IMR-90 (cell line): ENCODE results near the gene CLIC5. TPM values are rescaled to one million over a fixed set of nuclear protein-coding genes. Genes with fewer than 3 reads are reported as not detected.

Experiments used
- ATAC-seq: fragments of 200-7000 bp; cut with Tn5 transposase; 2 replicates; pipeline ENCODE4 v1.9.1; 2020; ENCODE audit warnings: low read depth, mild to moderate bottlenecking, moderate library complexity
- BruUV-seq: library from RNA; stranded (reverse); fragments of 400-500 nt; replicated peaks from 2 replicates; lab custom pipeline; 2021; lab: Mats Ljungman, UMichigan
- CTCF ChIA-PET: fragments of 300-600 bp; formaldehyde crosslinking; extraction: SDS; loops from one replicate; lab custom pipeline; 2021; ENCODE audit warnings: antibody characterized with exemption; lab: Yijun Ruan, JAX
- POLR2A ChIA-PET: fragments of 300-600 bp; sonication (Branson Sonifier 250); formaldehyde crosslinking; loops from one replicate; lab custom pipeline; 2022; ENCODE audit warnings: antibody characterized with exemption; ENCODE audit not compliant: unreplicated experiment; lab: Charles Lee
- DNase-seq: peaks from one replicate; pipeline ENCODE4 v3.0.0; 2013
- H2AFZ ChIP-seq: replicated peaks from 2 replicates; pipeline ENCODE3; 2013; ENCODE audit warnings: low read length, mild to moderate bottlenecking; ENCODE audit not compliant: poor library complexity
- H2AK5ac ChIP-seq: 2 replicates; pipeline ENCODE4 v1.6.1; 2013; ENCODE audit warnings: low read depth, low read length, inconsistent platforms
- H2AK9ac ChIP-seq: replicated peaks from 2 replicates; pipeline ENCODE3; 2013; ENCODE audit warnings: mild to moderate bottlenecking, low read depth, low read length, moderate library complexity; ENCODE audit not compliant: poor library complexity
- H2BK120ac ChIP-seq: 2 replicates; pipeline ENCODE4 v1.6.1; 2013; ENCODE audit warnings: low read depth, low read length, inconsistent platforms
- H2BK15ac ChIP-seq: 3 replicates; pipeline ENCODE4 v1.6.1; 2013; ENCODE audit warnings: low read depth, low read length, inconsistent platforms
- H2BK20ac ChIP-seq: 2 replicates; pipeline ENCODE4 v1.6.1; 2013; ENCODE audit warnings: low read depth, mild to moderate bottlenecking, inconsistent platforms, low read length, moderate library complexity
- H2BK5ac ChIP-seq: 2 replicates; pipeline ENCODE4 v1.6.1; 2013; ENCODE audit warnings: mild to moderate bottlenecking, low read depth, low read length, inconsistent platforms; ENCODE audit not compliant: poor library complexity, severe bottlenecking
- H3K14ac ChIP-seq: replicated peaks from 2 replicates; pipeline ENCODE4 v1.6.1; 2013; ENCODE audit warnings: low read depth, low read length, inconsistent platforms
- H3K18ac ChIP-seq: 2 replicates; pipeline ENCODE4 v1.6.1; 2013; ENCODE audit warnings: low read depth, low read length, control low read depth
- H3K23ac ChIP-seq: 2 replicates; pipeline ENCODE4 v1.6.1; 2013; ENCODE audit warnings: low read depth, low read length, inconsistent platforms
- H3K27ac ChIP-seq: 2 replicates; pipeline ENCODE4 v1.5.1; 2013; ENCODE audit warnings: mild to moderate bottlenecking, control low read depth, low read length; ENCODE audit not compliant: insufficient read depth
- H3K27me3 ChIP-seq: 2 replicates; pipeline ENCODE4 v1.6.1; 2013; ENCODE audit warnings: low read length; ENCODE audit not compliant: control insufficient read depth, insufficient read depth
- H3K36me3 ChIP-seq: 2 replicates; pipeline ENCODE4 v1.6.1; 2013; ENCODE audit warnings: low read length, mixed read lengths; ENCODE audit not compliant: control insufficient read depth, insufficient read depth
- H3K4ac ChIP-seq: 2 replicates; pipeline ENCODE4 v1.6.1; 2013; ENCODE audit warnings: low read depth, low read length, inconsistent platforms
- H3K4me1 ChIP-seq: 2 replicates; pipeline ENCODE4 v1.6.1; 2013; ENCODE audit warnings: low read length, mixed read lengths; ENCODE audit not compliant: control insufficient read depth, insufficient read depth
- H3K4me2 ChIP-seq: 2 replicates; pipeline ENCODE4 v1.6.1; 2013; ENCODE audit warnings: low read depth, mild to moderate bottlenecking, control low read depth, low read length, moderate library complexity
- H3K4me3 ChIP-seq: 2 replicates; pipeline ENCODE4 v1.5.1; 2013; ENCODE audit warnings: low read depth, mild to moderate bottlenecking, control low read depth, low read length, moderate library complexity; ENCODE audit not compliant: insufficient read depth
- H3K56ac ChIP-seq: 2 replicates; pipeline ENCODE4 v1.6.1; 2013; ENCODE audit warnings: low read length, inconsistent platforms; ENCODE audit not compliant: insufficient read depth; ENCODE audit errors: extremely low read depth
- H3K79me1 ChIP-seq, 2 experiments: 2 replicates each; pipeline ENCODE4 v1.6.1; 2013; ENCODE audit warnings: low read length in 2 of 2, inconsistent platforms in 1 of 2, low read depth in 1 of 2
- H3K9ac ChIP-seq: 2 replicates; pipeline ENCODE4 v1.6.1; 2013; ENCODE audit warnings: low read depth, low read length, control low read depth
- H3K9me1 ChIP-seq: 2 replicates; pipeline ENCODE4 v1.6.1; 2013; ENCODE audit warnings: low read length, inconsistent platforms; ENCODE audit not compliant: insufficient read depth
- H3K9me3 ChIP-seq: 2 replicates; pipeline ENCODE4 v1.6.1; 2013; ENCODE audit warnings: low read length; ENCODE audit not compliant: control insufficient read depth, insufficient read depth
- H4K20me1 ChIP-seq: 2 replicates; pipeline ENCODE4 v1.6.1; 2013; ENCODE audit warnings: low read length, inconsistent platforms; ENCODE audit not compliant: insufficient read depth
- H4K5ac ChIP-seq: 2 replicates; pipeline ENCODE4 v1.6.1; 2013; ENCODE audit warnings: mild to moderate bottlenecking, low read depth, low read length, control low read depth
- H4K8ac ChIP-seq, 2 experiments: 2 replicates each; pipeline ENCODE4 v1.6.1; 2013; ENCODE audit warnings: low read depth in 2 of 2, low read length in 2 of 2, control low read depth in 1 of 2, inconsistent platforms in 1 of 2
- H4K91ac ChIP-seq: 2 replicates; pipeline ENCODE4 v1.6.1; 2013; ENCODE audit warnings: low read depth, low read length, inconsistent platforms; ENCODE audit not compliant: insufficient read depth
- CHD1 ChIP-seq: IDR thresholded peaks from 2 replicates; pipeline ENCODE4 v1.6.1; 2012; ENCODE audit warnings: low read depth, low read length, improper control_type of control experiment
- CTCF ChIP-seq: conservative IDR thresholded peaks from 2 replicates; pipeline ENCODE4 v1.5.1; 2012; ENCODE audit warnings: mild to moderate bottlenecking, low read depth, low read length, improper control_type of control experiment
- MAZ ChIP-seq: IDR thresholded peaks from 2 replicates; pipeline ENCODE4 v1.6.1; 2012; ENCODE audit warnings: low read depth, mild to moderate bottlenecking, low read length, improper control_type of control experiment, moderate library complexity, borderline replicate concordance
- MXI1 ChIP-seq: IDR thresholded peaks from 2 replicates; pipeline ENCODE4 v1.6.1; 2012; ENCODE audit warnings: low read depth, mild to moderate bottlenecking, low read length, moderate library complexity, borderline replicate concordance
- dilution Hi-C: fragments of 300-500 bp; cut with HindIII; formaldehyde crosslinking; loops from one replicate; pipeline ENCODE4 v1.14.3; 2018; ENCODE audit warnings: low sequenced_read_pairs; ENCODE audit not compliant: unreplicated experiment
- in situ Hi-C: fragments of 300-500 bp; cut with MboI; formaldehyde crosslinking; loops from 3 replicates; pipeline ENCODE4 v1.14.3; 2019; ENCODE audit warnings: low sequenced_read_pairs, inconsistent platforms, mixed read lengths
- intact Hi-C: fragments of 100-400 bp; cut with micrococcal nuclease; formaldehyde crosslinking; loops from 2 replicates; pipeline ENCODE4 v1.10.0; 2022
- polyA plus RNA-seq, 3 experiments: library from polyadenylated mRNA; depleted of rRNA; stranded (reverse); fragments of >200 nt; gene quantifications; 2 replicates each; pipeline ENCODE4 v1.2.3, GENCODE V29; 2012; ENCODE audit warnings: low replicate concordance in 1 of 3
- total RNA-seq: library from RNA; depleted of rRNA; stranded (reverse); fragments of >200 nt; gene quantifications from 2 replicates; pipeline ENCODE4 v1.2.3, GENCODE V29; 2012

The CLIC5 gene
- total and polyA plus RNA-seq, 2 of the 4 experiments (the other 2 are of a cell fraction): not detected

- Histone ChIP-seq H3K9ac (no peak overlapping the region), H3K4me3 (no peak overlapping the region), H3K4me2 (no peak overlapping the region), H3K27me3 (no peaks in the 10 kb centered on the region), H3K36me3 (no peaks in the 10 kb centered on the region), H3K4ac (no peak overlapping the region), H3K56ac (no peak overlapping the region), H4K8ac (no peak overlapping the region), H2BK120ac (no peak overlapping the region), H3K9me3 (no peaks in the 10 kb centered on the region), H3K79me1 (no peaks in the 10 kb centered on the region), H2BK5ac (no peak overlapping the region), H2AFZ (no peak overlapping the region), H4K20me1 (no peaks in the 10 kb centered on the region), H3K9me1 (no peaks in the 10 kb centered on the region), H4K5ac (no peak overlapping the region), H2AK9ac (no peak overlapping the region), H2BK15ac (no peak overlapping the region), H2AK5ac (no peak overlapping the region), H3K23ac (no peak overlapping the region), H3K14ac (no peak overlapping the region), H4K91ac (no peak overlapping the region), H3K27ac (no peak overlapping the region), H2BK20ac (no peak overlapping the region), H3K18ac (no peak overlapping the region), H3K4me1 (no peaks in the 10 kb centered on the region)
- no TSS peak for BruUV-seq
- ChIA-PET POLR2A (no interaction called here), CTCF (no interaction called here)
- ATAC-seq (no peak), DNase-seq (no peak)
- dilution Hi-C loops (no loop called here), intact Hi-C loops (no loop called here), in situ Hi-C loops (no loop called here)
- no peak for TF ChIP-seq CTCF
- no peak for TF ChIP-seq MXI1
- no peak for TF ChIP-seq CHD1
- TF ChIP-seq MAZ: no peak
These were observed 41.1 kb downstream of the CLIC5 start for GRCh38 chr6:45974596-45974995.
